BJ (cell line): Measurements from ENCODE around the gene BMERB1. TPM values are rescaled to one million over a fixed set of nuclear protein-coding genes. Genes with fewer than 3 reads are reported as not detected.

Source experiments
- CTCF ChIA-PET: fragments of 350-600 bp; formaldehyde crosslinking; extraction: SDS; loops from one replicate; lab custom pipeline; 2021; ENCODE audit warnings: antibody characterized with exemption, inconsistent platforms; lab: Yijun Ruan, JAX
- POLR2A ChIA-PET: fragments of 300-600 bp; sonication (Branson Sonifier 250); formaldehyde crosslinking; extraction: SDS; loops from one replicate; lab custom pipeline; 2021; ENCODE audit warnings: antibody characterized with exemption; lab: Charles Lee
- DNase-seq: peaks from one replicate; pipeline ENCODE4 v3.0.0-alpha.2; 2011; ENCODE audit warnings: low read depth
- H3K27me3 ChIP-seq: 2 replicates; pipeline ENCODE4 v1.6.0; 2011; ENCODE audit warnings: low read length; ENCODE audit not compliant: control insufficient read depth, insufficient read depth
- H3K36me3 ChIP-seq: 2 replicates; pipeline ENCODE4 v1.5.1; 2011; ENCODE audit warnings: low read length; ENCODE audit not compliant: control insufficient read depth, insufficient read depth
- H3K4me3 ChIP-seq: 2 replicates; pipeline ENCODE4 v1.5.1; 2011; ENCODE audit warnings: low read depth, mild to moderate bottlenecking, control low read depth, low read length
- polyA plus RNA-seq: library from polyadenylated mRNA; depleted of rRNA; stranded (reverse); fragments of >200 nt; gene quantifications from 2 replicates; pipeline ENCODE4 v1.2.3, GENCODE V29; 2011
- TF ChIP-seq, protein P1 (sequence below): IDR thresholded peaks from 2 replicates; pipeline ENCODE4 v1.5.1; 2011; ENCODE audit warnings: low read depth, mild to moderate bottlenecking, control low read depth, inconsistent platforms, low read length, moderate library complexity; ENCODE audit not compliant: insufficient read depth

Gene BMERB1
- polyA plus RNA-seq, 1 experiment: 72.8 TPM

DNA sequence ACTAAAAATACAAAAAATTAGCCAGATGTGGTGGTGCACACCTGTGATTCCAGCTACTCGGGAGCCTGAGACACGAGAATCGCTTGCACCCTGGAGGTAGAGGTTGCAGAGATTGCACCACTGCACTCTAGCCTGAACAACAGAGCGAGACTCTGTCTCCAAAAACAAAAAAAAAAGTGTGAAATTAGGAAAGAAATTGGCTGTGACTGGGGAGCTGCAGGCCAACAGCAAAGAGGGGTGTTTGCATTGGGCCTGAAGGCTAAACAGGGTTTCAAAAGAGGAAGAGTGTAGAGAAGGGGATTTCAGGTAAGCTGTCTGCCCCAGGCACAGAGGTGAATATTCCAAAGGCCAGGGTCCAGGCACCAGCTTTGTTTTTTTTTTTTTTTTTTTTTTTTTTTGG, 9.4 kb downstream of the BMERB1 start:
- no peak overlapping the region for H3K4me3 ChIP-seq
- no peaks in the 10 kb centered on the region for H3K27me3 ChIP-seq
- no peaks in the 10 kb centered on the region for H3K36me3 ChIP-seq
- ChIA-PET POLR2A (no interaction called here), CTCF (interaction anchor here (0.8 to 1.7 kb wide), 3 partner anchors 12 to 107 kb away, joined by 4 to 5 read pairs (median 5); no protein-coding TSS in a partner anchor)
- TF ChIP-seq, protein P1, sequence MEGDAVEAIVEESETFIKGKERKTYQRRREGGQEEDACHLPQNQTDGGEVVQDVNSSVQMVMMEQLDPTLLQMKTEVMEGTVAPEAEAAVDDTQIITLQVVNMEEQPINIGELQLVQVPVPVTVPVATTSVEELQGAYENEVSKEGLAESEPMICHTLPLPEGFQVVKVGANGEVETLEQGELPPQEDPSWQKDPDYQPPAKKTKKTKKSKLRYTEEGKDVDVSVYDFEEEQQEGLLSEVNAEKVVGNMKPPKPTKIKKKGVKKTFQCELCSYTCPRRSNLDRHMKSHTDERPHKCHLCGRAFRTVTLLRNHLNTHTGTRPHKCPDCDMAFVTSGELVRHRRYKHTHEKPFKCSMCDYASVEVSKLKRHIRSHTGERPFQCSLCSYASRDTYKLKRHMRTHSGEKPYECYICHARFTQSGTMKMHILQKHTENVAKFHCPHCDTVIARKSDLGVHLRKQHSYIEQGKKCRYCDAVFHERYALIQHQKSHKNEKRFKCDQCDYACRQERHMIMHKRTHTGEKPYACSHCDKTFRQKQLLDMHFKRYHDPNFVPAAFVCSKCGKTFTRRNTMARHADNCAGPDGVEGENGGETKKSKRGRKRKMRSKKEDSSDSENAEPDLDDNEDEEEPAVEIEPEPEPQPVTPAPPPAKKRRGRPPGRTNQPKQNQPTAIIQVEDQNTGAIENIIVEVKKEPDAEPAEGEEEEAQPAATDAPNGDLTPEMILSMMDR: no peak
- DNase-seq: no peak

- H3K4me3 ChIP-seq: no peak overlapping the region
- TF ChIP-seq, protein P1: no peak
- CTCF ChIA-PET: interaction anchor here (0.8 to 1.7 kb wide), 4 partner anchors 10 to 107 kb away, joined by 3 to 5 read pairs (median 4); partner anchors contain the start of gene BMERB1
- DNase-seq: no peak
- no peaks in the 10 kb centered on the region for H3K27me3 ChIP-seq
- H3K36me3 ChIP-seq: no peaks in the 10 kb centered on the region
- POLR2A ChIA-PET: no interaction called here
Measured at GRCh38 chr16:15444264-15444663, 9.9 kb downstream of the BMERB1 start.

DNA sequence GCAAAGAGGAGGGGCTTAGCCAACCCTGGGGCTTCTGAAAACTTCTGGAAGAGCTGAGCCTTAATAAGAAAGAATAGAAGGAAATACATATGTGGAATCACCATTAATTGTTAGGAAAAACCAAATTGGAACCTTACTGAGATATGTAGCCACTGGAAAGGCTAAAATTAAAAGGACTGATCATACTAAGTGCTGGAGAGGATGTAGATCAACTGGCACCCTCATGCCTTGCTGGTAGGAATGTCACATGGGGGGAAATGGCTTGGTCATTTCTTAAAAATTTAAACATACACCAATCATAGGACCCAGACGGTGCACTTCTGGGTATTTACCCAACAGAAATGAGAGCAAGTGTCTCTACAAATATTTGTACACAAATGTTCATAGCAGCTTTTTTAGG, 11.1 kb downstream of the BMERB1 start:
- DNase-seq: no peak
- H3K4me3 ChIP-seq: no peak overlapping the region
- POLR2A ChIA-PET: no interaction called here
- CTCF ChIA-PET: interaction anchor here (1.2 to 1.5 kb wide), 2 partner anchors 11 to 103 kb away, joined by 3 read pairs; partner anchors contain the start of gene BMERB1
- no peaks in the 10 kb centered on the region for H3K27me3 ChIP-seq
- TF ChIP-seq, protein P1: no peak
- no peaks in the 10 kb centered on the region for H3K36me3 ChIP-seq

DNA sequence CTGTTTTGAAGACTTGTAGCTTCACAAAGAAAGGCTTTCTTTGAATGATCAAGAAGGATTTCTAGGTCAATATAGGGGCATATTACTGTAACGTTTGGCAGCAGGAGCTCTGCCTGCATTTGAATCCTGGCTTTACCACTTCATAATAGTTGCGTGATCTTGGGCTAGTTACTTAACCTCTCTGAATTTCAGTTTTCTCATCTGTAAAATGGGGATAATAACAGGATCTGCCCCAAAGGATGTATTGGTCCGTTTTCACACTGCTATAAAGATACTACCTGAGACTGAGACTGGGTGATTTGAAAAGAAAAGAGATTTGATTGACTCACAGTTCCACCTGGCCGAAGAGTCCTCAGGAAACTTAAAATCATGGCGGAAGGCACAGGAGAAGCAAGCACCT, 12.5 kb downstream of the BMERB1 start:
- DNase-seq: no peak
- Histone ChIP-seq H3K27me3 (no peaks in the 10 kb centered on the region), H3K4me3 (no peak overlapping the region), H3K36me3 (no peaks in the 10 kb centered on the region)
- TF ChIP-seq, protein P1: no peak
- ChIA-PET POLR2A (no interaction called here), CTCF (no interaction called here)

DNA sequence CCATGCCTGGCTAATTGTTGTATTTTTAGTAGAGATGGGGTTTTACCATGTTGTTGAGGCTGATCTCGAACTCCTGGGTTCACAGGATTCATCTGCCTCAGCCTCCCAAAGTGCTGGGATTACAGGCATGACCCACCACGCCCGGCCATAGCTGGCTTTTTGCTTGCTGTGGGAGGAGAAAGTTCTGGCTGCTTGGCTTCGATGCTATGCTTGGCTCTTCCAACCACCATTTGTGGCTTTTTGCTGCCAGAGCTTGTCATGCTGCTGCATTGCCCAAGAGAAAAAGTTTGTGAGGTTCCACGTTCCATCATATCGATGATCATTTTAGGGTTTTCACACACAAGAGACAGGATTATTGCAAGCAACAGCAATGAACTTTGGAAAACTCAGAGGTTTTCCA, 16.2 kb downstream of the BMERB1 start:
- CTCF ChIA-PET: no interaction called here
- no peak overlapping the region for H3K4me3 ChIP-seq
- POLR2A ChIA-PET: no interaction called here
- DNase-seq: no peak
- TF ChIP-seq, protein P1: no peak
- H3K36me3 ChIP-seq: no peaks in the 10 kb centered on the region
- H3K27me3 ChIP-seq: no peaks in the 10 kb centered on the region
